Liver (tissue), 5 donors: ENCODE measurements around the gene SPRR2G. TPM values are rescaled to one million over a fixed set of nuclear protein-coding genes. Genes with fewer than 3 reads are reported as not detected.

Source experiments
- polyA plus RNA-seq, 2 donors: library from polyadenylated mRNA; stranded (reverse) in 1 of 2; unstranded in 1 of 2; fragments of 200-250 nt in 1 of 2; fragments of >200 nt in 1 of 2; fragmentation: Nextera tagmentation in 1 of 2; extraction: Ambion mirVana in 1 of 2; gene quantifications; one replicate each; pipeline versions ENCODE4 v1.2.1 to v1.2.3, GENCODE V29; 2013 to 2015
- small RNA-seq: library from RNA; depleted of rRNA; stranded (forward); fragments of <200 nt; gene quantifications from one replicate; pipeline ENCODE3, GENCODE V24; 2014
- total RNA-seq, 2 donors: library from RNA; depleted of rRNA; stranded (reverse); fragments of >200 nt; gene quantifications; one replicate each; pipeline ENCODE4 v1.2.3, GENCODE V29; 2014
- donor health status: healthy.
- donor health status: healthy.
- donor health status: healthy.

The SPRR2G gene
- total and polyA plus RNA-seq, 4 donors: not detected

Small RNA genes within 50 kb of the gene (small RNA-seq; reads per million reads assigned to genes)
- gene SPRR2C: not detected

Other genes starting within 250 kb of the SPRR2G start
- gene IVL, start 242.3 kb downstream of the SPRR2G start, total RNA-seq: not detected
- gene IVL, start 242.3 kb downstream of the SPRR2G start, polyA plus RNA-seq: under 1 TPM in 1 of 2 donors, not detected in 1; 0.02 TPM
- not detected for gene SPRR5, start 203.7 kb downstream of the SPRR2G start, total RNA-seq
- gene SPRR5, start 203.7 kb downstream of the SPRR2G start, polyA plus RNA-seq: not detected
- gene SPRR4, start 180.2 kb downstream of the SPRR2G start, total RNA-seq: not detected
- gene SPRR4, start 180.2 kb downstream of the SPRR2G start, polyA plus RNA-seq: not detected
- gene SPRR1A, start 166.8 kb downstream of the SPRR2G start, total RNA-seq: not detected
- gene SPRR1A, start 166.8 kb downstream of the SPRR2G start, polyA plus RNA-seq: not detected
- not detected for gene SPRR3, start 149.1 kb downstream of the SPRR2G start, total RNA-seq
- gene SPRR3, start 149.1 kb downstream of the SPRR2G start, polyA plus RNA-seq: under 1 TPM in 1 of 2 donors, not detected in 1; 0.61 TPM
- gene SPRR1B, start 119.7 kb downstream of the SPRR2G start, total RNA-seq: not detected
- gene SPRR1B, start 119.7 kb downstream of the SPRR2G start, polyA plus RNA-seq: not detected
- not detected for gene SPRR2D, start 109.8 kb downstream of the SPRR2G start, total RNA-seq
- under 1 TPM in 1 of 2 donors, not detected in 1; 0.09 TPM for gene SPRR2D, start 109.8 kb downstream of the SPRR2G start, polyA plus RNA-seq
- gene SPRR2A, start 93.4 kb downstream of the SPRR2G start, total RNA-seq: not detected
- gene SPRR2A, start 93.4 kb downstream of the SPRR2G start, polyA plus RNA-seq: not detected
- not detected for gene SPRR2B, start 79.3 kb downstream of the SPRR2G start, total RNA-seq
- not detected for gene SPRR2B, start 79.3 kb downstream of the SPRR2G start, polyA plus RNA-seq
- not detected for gene SPRR2E, start 56.4 kb downstream of the SPRR2G start, total RNA-seq
- gene SPRR2E, start 56.4 kb downstream of the SPRR2G start, polyA plus RNA-seq: not detected
- gene SPRR2F, start 37.4 kb downstream of the SPRR2G start, total RNA-seq: not detected
- not detected for gene SPRR2F, start 37.4 kb downstream of the SPRR2G start, polyA plus RNA-seq
- not detected for gene LELP1, start 52.5 kb upstream of the SPRR2G start, total RNA-seq
- gene LELP1, start 52.5 kb upstream of the SPRR2G start, polyA plus RNA-seq: not detected
- not detected for gene PRR9, start 66.7 kb upstream of the SPRR2G start, total RNA-seq
- not detected for gene PRR9, start 66.7 kb upstream of the SPRR2G start, polyA plus RNA-seq
- gene LORICRIN, start 108.8 kb upstream of the SPRR2G start, total RNA-seq: not detected
- not detected for gene LORICRIN, start 108.8 kb upstream of the SPRR2G start, polyA plus RNA-seq
- gene PGLYRP3, start 162.1 kb upstream of the SPRR2G start, total RNA-seq: not detected
- gene PGLYRP3, start 162.1 kb upstream of the SPRR2G start, polyA plus RNA-seq: not detected
- not detected for gene PGLYRP4, start 198.0 kb upstream of the SPRR2G start, total RNA-seq
- gene PGLYRP4, start 198.0 kb upstream of the SPRR2G start, polyA plus RNA-seq: not detected
- gene S100A9, start 207.0 kb upstream of the SPRR2G start, total RNA-seq: 100 to 1,000 TPM; 191 to 603 TPM
- gene S100A9, start 207.0 kb upstream of the SPRR2G start, polyA plus RNA-seq: 100 to 1,000 TPM in 1 of 2 donors, 10 to 100 TPM in 1; 35.0 to 125 TPM
- 10 to 100 TPM; 19.5 to 35.2 TPM for gene S100A12, start 224.7 kb upstream of the SPRR2G start, total RNA-seq
- gene S100A12, start 224.7 kb upstream of the SPRR2G start, polyA plus RNA-seq: 1 to 10 TPM; 3.3 to 4.7 TPM
- gene S100A8, start 240.2 kb upstream of the SPRR2G start, total RNA-seq: 10 to 100 TPM; 38.4 to 99.3 TPM
- 10 to 100 TPM; 40.4 to 43.4 TPM for gene S100A8, start 240.2 kb upstream of the SPRR2G start, polyA plus RNA-seq